Fibroblast of lung (primary cell): ENCODE data around the gene FARP1. TPM values are rescaled to one million over a fixed set of nuclear protein-coding genes. Genes with fewer than 3 reads are reported as not detected.

Source experiments
- DNase-seq, 2 donors: peaks; one replicate each; pipeline versions ENCODE4 v3.0.0 to v3.0.0-alpha.2; 2010; ENCODE audit warnings: low read depth in 2 of 2
- H2AFZ ChIP-seq: 2 replicates; pipeline ENCODE4 v1.5.1; 2012; ENCODE audit warnings: low read length, control low read depth, inconsistent platforms
- H3K27ac ChIP-seq: 2 replicates; pipeline ENCODE4 v1.5.1; 2011; ENCODE audit warnings: low read length, control low read depth; ENCODE audit not compliant: insufficient read depth
- H3K27me3 ChIP-seq: 2 replicates; pipeline ENCODE4 v1.5.1; 2011; ENCODE audit warnings: mild to moderate bottlenecking, low read length; ENCODE audit not compliant: control insufficient read depth, insufficient read depth
- H3K36me3 ChIP-seq: 2 replicates; pipeline ENCODE4 v1.5.1; 2011; ENCODE audit warnings: low read length; ENCODE audit not compliant: control insufficient read depth, insufficient read depth
- H3K4me1 ChIP-seq: 2 replicates; pipeline ENCODE4 v1.5.1; 2011; ENCODE audit warnings: low read length; ENCODE audit not compliant: control insufficient read depth, insufficient read depth; ENCODE audit errors: extremely low read depth
- H3K4me2 ChIP-seq: 2 replicates; pipeline ENCODE4 v1.5.1; 2011; ENCODE audit warnings: low read length, control low read depth; ENCODE audit not compliant: insufficient read depth; ENCODE audit errors: extremely low read depth
- H3K4me3 ChIP-seq, 4 experiments: fragments of 200-600 bp in 1 of 4; sonication (generic) in 1 of 4; replicated peaks in 1 of 4; 2 replicates each; pipeline ENCODE4 v1.5.1; 2011 to 2016; ENCODE audit warnings: low read length in 4 of 4, low read depth in 3 of 4, mild to moderate bottlenecking in 3 of 4, control low read depth in 2 of 4, inconsistent platforms in 1 of 4, mixed read lengths in 1 of 4; ENCODE audit not compliant: insufficient read depth in 1 of 4; ENCODE audit errors: control extremely low read depth in 1 of 4
- H3K79me2 ChIP-seq: 2 replicates; pipeline ENCODE4 v1.5.1; 2012; ENCODE audit warnings: mild to moderate bottlenecking, low read length, inconsistent platforms; ENCODE audit not compliant: control insufficient read depth, insufficient read depth
- H3K9ac ChIP-seq: 2 replicates; pipeline ENCODE4 v1.5.1; 2011; ENCODE audit warnings: mild to moderate bottlenecking, low read length, control low read depth; ENCODE audit not compliant: insufficient read depth
- H3K9me3 ChIP-seq: 2 replicates; pipeline ENCODE4 v1.5.1; 2012; ENCODE audit warnings: low read depth, low read length; ENCODE audit not compliant: control insufficient read depth, insufficient read depth
- H4K20me1 ChIP-seq: 2 replicates; pipeline ENCODE4 v1.5.1; 2011; ENCODE audit warnings: low read length; ENCODE audit not compliant: control insufficient read depth, insufficient read depth; ENCODE audit errors: extremely low read depth
- CTCF ChIP-seq, 2 donors: IDR thresholded peaks in 1 of 2; conservative IDR thresholded peaks in 1 of 2; 1 replicate in 1 of 2; 2 replicates in 1 of 2; pipeline ENCODE4 v1.5.1; 2011 to 2012; ENCODE audit warnings: low read length in 2 of 2, control low read depth in 1 of 2, inconsistent platforms in 1 of 2, low read depth in 1 of 2, mild to moderate bottlenecking in 1 of 2
- EZH2 ChIP-seq: IDR thresholded peaks from 2 replicates; pipeline ENCODE4 v1.5.1; 2012; ENCODE audit warnings: low read length, control low read depth, mild to moderate bottlenecking; ENCODE audit errors: missing control alignments
- polyA plus RNA-seq, 2 donors: library from polyadenylated mRNA; depleted of rRNA in 1 of 2; stranded (reverse) in 1 of 2; unstranded in 1 of 2; fragments of >200 nt; gene quantifications; 2 replicates each; pipeline ENCODE4 v1.2.1, GENCODE V29; 2011 to 2012; ENCODE audit warnings: missing spikeins in 1 of 2
- total RNA-seq: library from RNA; depleted of rRNA; stranded (reverse); fragments of >200 nt; gene quantifications from 2 replicates; pipeline ENCODE4 v1.2.1, GENCODE V29; 2014

The FARP1 gene
- total and polyA plus RNA-seq, 2 donors (not counting 1 experiment from before 2014, with no cell fraction given): 50.9 to 199 TPM

DNA sequence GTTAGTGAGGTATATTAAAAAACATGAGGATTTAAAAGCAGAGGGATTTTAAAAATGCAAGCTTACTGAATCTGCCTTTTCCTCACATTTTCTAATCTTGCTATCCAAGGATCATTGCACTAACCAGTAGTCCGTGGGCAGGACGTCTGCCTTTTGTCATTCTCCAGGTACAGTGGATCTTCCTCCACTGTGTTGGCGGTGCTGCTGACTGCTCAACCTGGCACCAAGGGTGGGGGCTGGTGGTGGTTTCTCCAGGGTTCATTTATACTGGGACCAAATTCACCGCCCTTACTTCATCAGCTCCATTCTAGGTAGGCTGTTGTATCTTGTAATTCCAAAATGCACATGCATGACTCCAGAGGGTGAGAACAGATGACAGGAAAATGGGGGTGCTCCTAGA lies 264.7 kb downstream of the FARP1 start:
- Histone ChIP-seq H3K9ac (no peak overlapping the region), H3K9me3 (no peaks in the 10 kb centered on the region), H3K4me3 (no peak overlapping the region), H4K20me1 (no peaks in the 10 kb centered on the region), H3K4me2 (no peak overlapping the region), H2AFZ (no peak overlapping the region), H3K36me3 (peaks cover 6% of the 10 kb centered on the region), H3K27ac (no peak overlapping the region), H3K4me1 (no peaks in the 10 kb centered on the region), H3K79me2 (no peaks in the 10 kb centered on the region), H3K27me3 (no peaks in the 10 kb centered on the region)
- DNase-seq: no peak
- no peak for TF ChIP-seq CTCF (conservative IDR thresholded peaks at IDR 0.05 in 1 of 2, IDR thresholded peaks at IDR 0.05 in 1 of 2; ENCODE audit: low read depth in 1 of 2, low read length in 2 of 2)
- no peak for TF ChIP-seq EZH2

- Histone ChIP-seq H3K4me3 (no peak overlapping the region), H3K36me3 (peaks cover 4% of the 10 kb centered on the region), H3K4me2 (no peak overlapping the region), H4K20me1 (no peaks in the 10 kb centered on the region), H3K27ac (no peak overlapping the region), H2AFZ (no peak overlapping the region), H3K27me3 (no peaks in the 10 kb centered on the region), H3K9ac (no peak overlapping the region), H3K4me1 (no peaks in the 10 kb centered on the region), H3K9me3 (no peaks in the 10 kb centered on the region), H3K79me2 (no peaks in the 10 kb centered on the region)
- no peak for DNase-seq
- no peak for TF ChIP-seq EZH2
- no peak for TF ChIP-seq CTCF (conservative IDR thresholded peaks at IDR 0.05 in 1 of 2, IDR thresholded peaks at IDR 0.05 in 1 of 2; ENCODE audit: low read depth in 1 of 2, low read length in 2 of 2)
Observed at GRCh38 chr13:98409281-98409680, 266.4 kb downstream of the FARP1 start.

DNA sequence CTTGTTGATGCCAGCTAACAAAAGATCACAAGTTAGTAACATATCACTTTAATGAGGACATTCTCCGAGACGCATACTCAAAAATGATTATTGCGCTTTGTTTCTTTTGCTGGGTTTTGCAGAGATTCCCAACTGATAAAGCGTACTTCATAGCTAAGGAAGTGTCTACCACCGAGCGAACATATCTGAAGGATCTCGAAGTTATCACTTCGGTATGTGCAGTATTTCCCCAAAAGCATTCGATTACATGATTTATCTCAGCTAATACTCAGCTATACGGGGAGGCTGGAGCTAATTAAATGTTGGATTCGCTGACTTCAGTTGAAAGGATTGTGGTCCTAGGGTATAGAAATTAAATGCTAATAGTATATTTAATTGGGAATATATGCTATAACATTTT lies 267.7 kb downstream of the FARP1 start:
- no peak overlapping the region for H2AFZ ChIP-seq
- no peak for DNase-seq
- no peaks in the 10 kb centered on the region for H3K9me3 ChIP-seq
- H3K36me3 ChIP-seq: peaks cover 7% of the 10 kb centered on the region
- no peaks in the 10 kb centered on the region for H3K79me2 ChIP-seq
- no peak overlapping the region for H3K9ac ChIP-seq
- H3K4me2 ChIP-seq: no peak overlapping the region
- H3K27me3 ChIP-seq: no peaks in the 10 kb centered on the region
- no peaks in the 10 kb centered on the region for H4K20me1 ChIP-seq
- H3K4me1 ChIP-seq: no peaks in the 10 kb centered on the region
- TF ChIP-seq CTCF (conservative IDR thresholded peaks at IDR 0.05 in 1 of 2, IDR thresholded peaks at IDR 0.05 in 1 of 2; ENCODE audit: low read depth in 1 of 2, low read length in 2 of 2) (no peak), EZH2 (no peak)
- no peak overlapping the region for H3K27ac ChIP-seq
- no peak overlapping the region for H3K4me3 ChIP-seq
